ENCODE results near the gene CCL15.

The CCL15 gene

GRCh38 chr17:36034127-36034526 is 32.8 kb upstream of the CCL15 start:
- no peak for TF ChIP-seq EZH2phosphoT487 (IDR thresholded peaks at IDR 0.05; ENCODE audit: borderline replicate concordance, low read length)
- TF ChIP-seq CTCF (IDR thresholded peaks at IDR 0.05; ENCODE audit: low read depth, low read length, poor library complexity, severe bottlenecking) = no peak
- Histone ChIP-seq H4K20me1 (ENCODE audit: control insufficient read depth, insufficient read depth, low read depth, low read length) (no peaks in the 10 kb centered on the region), H3K9me2 (replicated peaks; ENCODE audit: control insufficient read depth, low read length) (no peaks in the 10 kb centered on the region), H3K4me2 (ENCODE audit: low read length) (no peak overlapping the region), H3K9me3 (ENCODE audit: control insufficient read depth, insufficient read depth, low read length) (no peaks in the 10 kb centered on the region), H3K4me1 (ENCODE audit: control insufficient read depth, low read length) (peaks cover 7% of the 10 kb centered on the region; the same call in 1 of the 2 replicates), H3K4me3 (ENCODE audit: low read length) (no peak overlapping the region), H3F3A (ENCODE audit: control insufficient read depth, insufficient read depth) (no peaks in the 10 kb centered on the region), H3K36me3 (ENCODE audit: control insufficient read depth, low read length) (no peaks in the 10 kb centered on the region), H3K27me3 (ENCODE audit: control insufficient read depth, low read length) (peaks cover 31% of the 10 kb centered on the region), H3K27ac (ENCODE audit: low read depth, low read length) (no peak overlapping the region), H3K79me2 (ENCODE audit: control insufficient read depth, low read length) (no peaks in the 10 kb centered on the region)

GRCh38 chr17:36030956-36031355 is 29.6 kb upstream of the CCL15 start:
- Histone ChIP-seq H3K27ac (ENCODE audit: low read depth, low read length) (no peak overlapping the region), H3F3A (ENCODE audit: control insufficient read depth, insufficient read depth) (no peaks in the 10 kb centered on the region), H3K9me3 (ENCODE audit: control insufficient read depth, insufficient read depth, low read length) (no peaks in the 10 kb centered on the region), H3K4me1 (ENCODE audit: control insufficient read depth, low read length) (peaks cover 5% of the 10 kb centered on the region; the same call in 1 of the 2 replicates), H3K36me3 (ENCODE audit: control insufficient read depth, low read length) (no peaks in the 10 kb centered on the region), H4K20me1 (ENCODE audit: control insufficient read depth, insufficient read depth, low read depth, low read length) (no peaks in the 10 kb centered on the region), H3K27me3 (ENCODE audit: control insufficient read depth, low read length) (peaks cover 37% of the 10 kb centered on the region), H3K4me3 (ENCODE audit: low read length) (no peak overlapping the region), H3K79me2 (ENCODE audit: control insufficient read depth, low read length) (no peaks in the 10 kb centered on the region), H3K4me2 (ENCODE audit: low read length) (no peak overlapping the region), H3K9me2 (replicated peaks; ENCODE audit: control insufficient read depth, low read length) (no peaks in the 10 kb centered on the region)
- TF ChIP-seq EZH2phosphoT487 (IDR thresholded peaks at IDR 0.05; ENCODE audit: borderline replicate concordance, low read length) = no peak
- no peak for TF ChIP-seq CTCF (IDR thresholded peaks at IDR 0.05; ENCODE audit: low read depth, low read length, poor library complexity, severe bottlenecking)

GRCh38 chr17:36027761-36028160 is 26.4 kb upstream of the CCL15 start:
- no peak overlapping the region for H3K4me3 ChIP-seq (ENCODE audit: low read length)
- H3K4me2 ChIP-seq (ENCODE audit: low read length) = no peak overlapping the region
- no peaks in the 10 kb centered on the region for H3K36me3 ChIP-seq (ENCODE audit: control insufficient read depth, low read length)
- H3F3A ChIP-seq (ENCODE audit: control insufficient read depth, insufficient read depth) = no peaks in the 10 kb centered on the region
- H4K20me1 ChIP-seq (ENCODE audit: control insufficient read depth, insufficient read depth, low read depth, low read length) = no peaks in the 10 kb centered on the region
- no peaks in the 10 kb centered on the region for H3K4me1 ChIP-seq (ENCODE audit: control insufficient read depth, low read length)
- no peaks in the 10 kb centered on the region for H3K9me2 ChIP-seq (replicated peaks; ENCODE audit: control insufficient read depth, low read length)
- no peaks in the 10 kb centered on the region for H3K9me3 ChIP-seq (ENCODE audit: control insufficient read depth, insufficient read depth, low read length)
- no peak overlapping the region for H3K27ac ChIP-seq (ENCODE audit: low read depth, low read length)
- H3K27me3 ChIP-seq (ENCODE audit: control insufficient read depth, low read length) = peaks cover 17% of the 10 kb centered on the region
- H3K79me2 ChIP-seq (ENCODE audit: control insufficient read depth, low read length) = no peaks in the 10 kb centered on the region
- no peak for TF ChIP-seq CTCF (IDR thresholded peaks at IDR 0.05; ENCODE audit: low read depth, low read length, poor library complexity, severe bottlenecking)
- TF ChIP-seq EZH2phosphoT487 (IDR thresholded peaks at IDR 0.05; ENCODE audit: borderline replicate concordance, low read length) = no peak

All from DOHH2 (cell line).